GM23338 (cell line): Measurements from ENCODE around the gene MTIF3. TPM values are rescaled to one million over a fixed set of nuclear protein-coding genes. Genes with fewer than 3 reads are reported as not detected.

Experiments used
- ATAC-seq: fragments of 200-7000 bp; cut with Tn5 transposase; 3 replicates; pipeline ENCODE4 v1.9.1; 2020
- DNase-seq: peaks from one replicate; pipeline ENCODE4 v3.0.0-alpha.2; 2015; ENCODE audit warnings: low spot score
- H2AFZ ChIP-seq: fragments of 200-600 bp; sonication (generic); 2 replicates; pipeline ENCODE4 v1.8.0; 2016; ENCODE audit warnings: antibody characterized with exemption, mild to moderate bottlenecking, moderate library complexity
- H3F3A ChIP-seq: fragments of 200-600 bp; sonication (generic); replicated peaks from 2 replicates; pipeline ENCODE4 v1.8.0; 2017; ENCODE audit warnings: antibody characterized with exemption, mixed run types, low read depth
- H3K27ac ChIP-seq: fragments of 200-600 bp; sonication (generic); 2 replicates; pipeline ENCODE4 v1.6.1; 2016; ENCODE audit warnings: low read depth
- H3K27me3 ChIP-seq: fragments of 200-600 bp; sonication (generic); 2 replicates; pipeline ENCODE4 v1.8.0; 2016; ENCODE audit warnings: mild to moderate bottlenecking, mixed run types, moderate library complexity; ENCODE audit not compliant: insufficient read depth
- H3K36me3 ChIP-seq: fragments of 200-600 bp; sonication (generic); 2 replicates; pipeline ENCODE4 v1.8.0; 2016; ENCODE audit warnings: mild to moderate bottlenecking; ENCODE audit not compliant: insufficient read depth
- H3K4me1 ChIP-seq: fragments of 200-600 bp; sonication (generic); 2 replicates; pipeline ENCODE4 v1.8.0; 2016; ENCODE audit warnings: mild to moderate bottlenecking, moderate library complexity; ENCODE audit not compliant: insufficient read depth
- H3K4me2 ChIP-seq: fragments of 200-600 bp; sonication (generic); 2 replicates; pipeline ENCODE4 v1.7.1; 2017; ENCODE audit warnings: mixed run types
- H3K4me3 ChIP-seq: fragments of 200-600 bp; sonication (generic); 2 replicates; pipeline ENCODE4 v1.6.1; 2016; ENCODE audit warnings: mixed run types
- H3K79me2 ChIP-seq: fragments of 200-600 bp; sonication (generic); replicated peaks from 2 replicates; pipeline ENCODE4 v1.8.0; 2017; ENCODE audit warnings: mild to moderate bottlenecking; ENCODE audit not compliant: insufficient read depth
- H3K9me2 ChIP-seq: fragments of 200-600 bp; sonication (generic); 2 replicates; pipeline ENCODE4 v1.8.0; 2017; ENCODE audit not compliant: insufficient read depth
- H4K20me1 ChIP-seq: fragments of 200-600 bp; sonication (generic); replicated peaks from 2 replicates; pipeline ENCODE4 v1.8.0; 2017; ENCODE audit warnings: mild to moderate bottlenecking; ENCODE audit not compliant: insufficient read depth
- H3K27ac Mint-ChIP-seq: 2 replicates; pipeline ENCODE4 v1.8.0; 2020; ENCODE audit warnings: inconsistent platforms, mild to moderate bottlenecking, moderate library complexity, mixed read lengths
- H3K27me3 Mint-ChIP-seq: 3 replicates; pipeline ENCODE4 v1.8.0; 2022; ENCODE audit warnings: low read depth, mild to moderate bottlenecking, moderate library complexity, mixed read lengths, inconsistent platforms; ENCODE audit not compliant: insufficient read depth, poor library complexity
- H3K36me3 Mint-ChIP-seq: 3 replicates; pipeline ENCODE4 v1.8.0; 2021; ENCODE audit warnings: low read depth, mild to moderate bottlenecking, inconsistent platforms, moderate library complexity, mixed read lengths
- H3K4me1 Mint-ChIP-seq: 3 replicates; pipeline ENCODE4 v1.8.0; 2020; ENCODE audit warnings: mild to moderate bottlenecking, inconsistent platforms, mixed read lengths
- H3K4me3 Mint-ChIP-seq: 3 replicates; pipeline ENCODE4 v1.8.0; 2021; ENCODE audit warnings: moderate library complexity, mild to moderate bottlenecking, inconsistent platforms, mixed read lengths
- H3K9me3 Mint-ChIP-seq: 3 replicates; pipeline ENCODE4 v1.8.0; 2020; ENCODE audit warnings: moderate library complexity, mild to moderate bottlenecking, inconsistent platforms, mixed read lengths
- CTCF ChIP-seq, 2 experiments: fragments of 200-600 bp in 1 of 2; sonication (generic) in 1 of 2; conservative IDR thresholded peaks; 2 replicates each; pipeline versions ENCODE4 v1.5.1 to v1.6.1; 2016 to 2017; ENCODE audit warnings: antibody characterized with exemption in 2 of 2, low read depth in 2 of 2, mild to moderate bottlenecking in 2 of 2, moderate library complexity in 1 of 2
- NANOG ChIP-seq: IDR thresholded peaks from 2 replicates; pipeline ENCODE4 v1.6.1; 2016; ENCODE audit warnings: antibody characterized with exemption, borderline replicate concordance
- STAT1 ChIP-seq: IDR thresholded peaks from one replicate; pipeline ENCODE4 v1.6.1; 2016; ENCODE audit warnings: antibody characterized with exemption; ENCODE audit not compliant: unreplicated experiment
- ZNF114 ChIP-seq: fragments of 250-450 bp; sonication (Bioruptor Pico); IDR thresholded peaks from 2 replicates; pipeline ENCODE4 v1.5.0; 2020; ENCODE audit warnings: mild to moderate bottlenecking, moderate library complexity
- ZNF462 ChIP-seq: fragments of 250-450 bp; sonication (Bioruptor Pico); IDR thresholded peaks from 2 replicates; pipeline ENCODE4 v1.5.0; 2020; ENCODE audit warnings: mild to moderate bottlenecking, moderate library complexity
- polyA plus RNA-seq: library from polyadenylated mRNA; unstranded; fragments of >200 nt; fragmentation: Nextera tagmentation; extraction: Ambion mirVana; gene quantifications from 2 replicates; pipeline ENCODE4 v1.2.1, GENCODE V29; 2016
- total RNA-seq: library from RNA; depleted of rRNA; stranded (reverse); fragments of >200 nt; shearing (Covaris generic); gene quantifications from 2 replicates; pipeline ENCODE4 v1.2.3, GENCODE V29; 2014
- TF ChIP-seq, protein P1 (sequence below): IDR thresholded peaks from one replicate; pipeline ENCODE4 v1.6.1; 2018; ENCODE audit warnings: antibody characterized with exemption; ENCODE audit not compliant: unreplicated experiment
- TF ChIP-seq, protein P2 (sequence below): IDR thresholded peaks from 2 replicates; pipeline ENCODE4 v1.6.1; 2016; ENCODE audit warnings: antibody characterized with exemption

MTIF3 gene
- total and polyA plus RNA-seq, 2 experiments from 2014 or later, result 33.0 to 152 TPM

DNA sequence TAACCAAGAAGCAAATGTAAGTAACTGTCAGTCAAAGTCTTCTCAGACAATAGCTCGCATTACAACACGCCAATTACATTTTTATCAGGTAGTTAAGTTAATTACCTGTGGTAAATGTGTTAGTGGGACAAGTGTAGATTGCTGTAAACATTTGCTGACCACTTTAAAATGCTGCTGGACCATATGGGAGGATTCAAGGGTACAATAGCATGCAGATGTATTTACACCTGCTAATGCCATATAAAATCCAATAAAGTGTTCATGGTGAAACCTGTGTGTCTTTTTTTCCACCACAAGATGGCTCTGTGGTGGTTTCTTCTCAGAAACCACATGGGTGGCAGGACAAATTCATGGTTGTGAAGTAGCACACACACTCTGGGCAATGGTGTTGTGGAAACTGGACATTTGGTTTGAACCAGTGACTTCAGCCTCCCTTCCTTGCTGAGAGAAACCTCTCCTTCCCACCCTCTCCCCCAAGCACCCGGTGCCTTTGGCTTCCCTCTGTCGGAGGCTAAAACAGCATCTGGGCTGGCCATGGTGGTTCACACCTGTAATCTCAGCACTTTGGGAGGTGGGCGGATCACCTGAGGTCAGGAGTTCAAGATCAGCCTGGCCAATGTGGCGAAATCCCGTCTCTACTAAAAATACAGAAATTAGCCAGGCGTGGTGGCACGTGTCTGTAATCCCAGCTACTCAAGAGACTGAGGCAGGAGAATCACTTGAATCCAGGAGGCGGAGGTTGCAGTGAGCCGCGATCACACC, 44.0 kb downstream of the MTIF3 start:
- H3K27ac Mint-ChIP-seq, result no peak overlapping the region
- H3K4me1 ChIP-seq, result peaks cover 12% of the 10 kb centered on the region; the same call in 1 of the 2 replicates
- no peaks in the 10 kb centered on the region for H3K79me2 ChIP-seq
- H3K27me3 ChIP-seq, result no peaks in the 10 kb centered on the region
- H3K27ac ChIP-seq, result no peak overlapping the region
- H3K4me3 Mint-ChIP-seq, result no peak overlapping the region
- H4K20me1 ChIP-seq, result no peaks in the 10 kb centered on the region
- peak overlapping the region; percentile 61; the same call in 1 of the 2 replicates for H2AFZ ChIP-seq
- peak; percentile 46 to 57 for TF ChIP-seq CTCF (conservative IDR thresholded peaks at IDR 0.05; ENCODE audit: low read depth in 2 of 2)
- TF ChIP-seq NANOG, result no peak
- DNase-seq (peak; percentile 27), ATAC-seq (no peak)
- H3K4me3 ChIP-seq, result no peak overlapping the region
- no peaks in the 10 kb centered on the region for H3F3A ChIP-seq
- H3K9me3 Mint-ChIP-seq, result no peaks in the 10 kb centered on the region; the same call in 2 of the 3 replicates
- H3K27me3 Mint-ChIP-seq, result peaks cover 3% of the 10 kb centered on the region
- H3K4me2 ChIP-seq, result no peak overlapping the region
- no peaks in the 10 kb centered on the region for H3K36me3 ChIP-seq
- no peaks in the 10 kb centered on the region for H3K36me3 Mint-ChIP-seq
- H3K9me2 ChIP-seq, result no peaks in the 10 kb centered on the region
- H3K4me1 Mint-ChIP-seq, result peaks cover 18% of the 10 kb centered on the region

- Mint-ChIP-seq H3K9me3 (no peaks in the 10 kb centered on the region; the same call in 2 of the 3 replicates), H3K27ac (no peak overlapping the region), H3K36me3 (no peaks in the 10 kb centered on the region), H3K27me3 (peaks cover 3% of the 10 kb centered on the region), H3K4me1 (peaks cover 18% of the 10 kb centered on the region), H3K4me3 (no peak overlapping the region)
- DNase-seq (no peak), ATAC-seq (no peak)
- H3K27me3 ChIP-seq, result no peaks in the 10 kb centered on the region
- no peak overlapping the region for H3K27ac ChIP-seq
- no peak overlapping the region for H2AFZ ChIP-seq
- H4K20me1 ChIP-seq, result no peaks in the 10 kb centered on the region
- H3K79me2 ChIP-seq, result no peaks in the 10 kb centered on the region
- no peaks in the 10 kb centered on the region for H3F3A ChIP-seq
- H3K4me3 ChIP-seq, result no peak overlapping the region
- H3K9me2 ChIP-seq, result no peaks in the 10 kb centered on the region
- no peaks in the 10 kb centered on the region for H3K36me3 ChIP-seq
- H3K4me2 ChIP-seq, result no peak overlapping the region
- H3K4me1 ChIP-seq, result peaks cover 12% of the 10 kb centered on the region; the same call in 1 of the 2 replicates
- TF ChIP-seq STAT1, result no peak
- no peak for TF ChIP-seq NANOG
- no peak for TF ChIP-seq ZNF462 (CRISPR knock-in tag)
- TF ChIP-seq ZNF114 (CRISPR knock-in tag), result no peak
- TF ChIP-seq, protein P1, sequence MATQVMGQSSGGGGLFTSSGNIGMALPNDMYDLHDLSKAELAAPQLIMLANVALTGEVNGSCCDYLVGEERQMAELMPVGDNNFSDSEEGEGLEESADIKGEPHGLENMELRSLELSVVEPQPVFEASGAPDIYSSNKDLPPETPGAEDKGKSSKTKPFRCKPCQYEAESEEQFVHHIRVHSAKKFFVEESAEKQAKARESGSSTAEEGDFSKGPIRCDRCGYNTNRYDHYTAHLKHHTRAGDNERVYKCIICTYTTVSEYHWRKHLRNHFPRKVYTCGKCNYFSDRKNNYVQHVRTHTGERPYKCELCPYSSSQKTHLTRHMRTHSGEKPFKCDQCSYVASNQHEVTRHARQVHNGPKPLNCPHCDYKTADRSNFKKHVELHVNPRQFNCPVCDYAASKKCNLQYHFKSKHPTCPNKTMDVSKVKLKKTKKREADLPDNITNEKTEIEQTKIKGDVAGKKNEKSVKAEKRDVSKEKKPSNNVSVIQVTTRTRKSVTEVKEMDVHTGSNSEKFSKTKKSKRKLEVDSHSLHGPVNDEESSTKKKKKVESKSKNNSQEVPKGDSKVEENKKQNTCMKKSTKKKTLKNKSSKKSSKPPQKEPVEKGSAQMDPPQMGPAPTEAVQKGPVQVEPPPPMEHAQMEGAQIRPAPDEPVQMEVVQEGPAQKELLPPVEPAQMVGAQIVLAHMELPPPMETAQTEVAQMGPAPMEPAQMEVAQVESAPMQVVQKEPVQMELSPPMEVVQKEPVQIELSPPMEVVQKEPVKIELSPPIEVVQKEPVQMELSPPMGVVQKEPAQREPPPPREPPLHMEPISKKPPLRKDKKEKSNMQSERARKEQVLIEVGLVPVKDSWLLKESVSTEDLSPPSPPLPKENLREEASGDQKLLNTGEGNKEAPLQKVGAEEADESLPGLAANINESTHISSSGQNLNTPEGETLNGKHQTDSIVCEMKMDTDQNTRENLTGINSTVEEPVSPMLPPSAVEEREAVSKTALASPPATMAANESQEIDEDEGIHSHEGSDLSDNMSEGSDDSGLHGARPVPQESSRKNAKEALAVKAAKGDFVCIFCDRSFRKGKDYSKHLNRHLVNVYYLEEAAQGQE, result no peak
- TF ChIP-seq, protein P2, sequence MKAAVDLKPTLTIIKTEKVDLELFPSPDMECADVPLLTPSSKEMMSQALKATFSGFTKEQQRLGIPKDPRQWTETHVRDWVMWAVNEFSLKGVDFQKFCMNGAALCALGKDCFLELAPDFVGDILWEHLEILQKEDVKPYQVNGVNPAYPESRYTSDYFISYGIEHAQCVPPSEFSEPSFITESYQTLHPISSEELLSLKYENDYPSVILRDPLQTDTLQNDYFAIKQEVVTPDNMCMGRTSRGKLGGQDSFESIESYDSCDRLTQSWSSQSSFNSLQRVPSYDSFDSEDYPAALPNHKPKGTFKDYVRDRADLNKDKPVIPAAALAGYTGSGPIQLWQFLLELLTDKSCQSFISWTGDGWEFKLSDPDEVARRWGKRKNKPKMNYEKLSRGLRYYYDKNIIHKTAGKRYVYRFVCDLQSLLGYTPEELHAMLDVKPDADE, result no peak
Measured at GRCh38 chr13:27405546-27406134, 44.7 kb downstream of the MTIF3 start.
